Stimulated activated CD8-positive, alpha-beta memory T cell treated with anti-CD3 and anti-CD28 coated beads, Interleukin-15, amount 100 ng/mL, for 1 hour (primary cell): Measurements from ENCODE around the gene NCMAP.

Experiments
- DNase-seq: peaks from one replicate; pipeline ENCODE4 v3.0.0-alpha.2; 2020; ENCODE audit warnings: low read depth

Gene NCMAP

GRCh38 chr1:24622218-24622617 lies 66.3 kb downstream of the NCMAP start:
- DNase-seq: no peak

GRCh38 chr1:24632832-24633175 lies 76.9 kb downstream of the NCMAP start:
- no peak for DNase-seq

GRCh38 chr1:24635195-24635843 lies 79.4 kb downstream of the NCMAP start:
- DNase-seq: no peak

GRCh38 chr1:24636661-24637357 lies 80.9 kb downstream of the NCMAP start:
- no peak for DNase-seq

DNA sequence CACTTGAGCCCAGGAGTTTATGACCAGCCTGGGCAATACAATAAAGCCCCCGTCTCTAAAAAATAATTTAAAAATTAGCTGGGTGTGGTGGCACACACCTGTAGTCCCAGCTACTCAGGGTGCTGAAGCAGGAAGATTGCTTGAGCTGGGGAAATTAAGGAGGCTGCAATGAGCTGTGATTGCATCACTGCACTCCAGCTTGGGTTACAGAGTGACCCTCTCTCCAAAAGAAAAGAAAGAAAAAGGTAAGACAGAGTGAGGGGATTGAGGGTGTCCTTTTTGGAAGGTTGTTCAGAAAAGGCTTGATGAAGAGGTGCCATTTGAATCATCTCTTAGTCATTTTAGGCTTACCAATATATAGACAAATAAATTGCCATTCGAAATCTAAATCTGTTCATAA lies 83.2 kb downstream of the NCMAP start:
- DNase-seq: no peak

DNA sequence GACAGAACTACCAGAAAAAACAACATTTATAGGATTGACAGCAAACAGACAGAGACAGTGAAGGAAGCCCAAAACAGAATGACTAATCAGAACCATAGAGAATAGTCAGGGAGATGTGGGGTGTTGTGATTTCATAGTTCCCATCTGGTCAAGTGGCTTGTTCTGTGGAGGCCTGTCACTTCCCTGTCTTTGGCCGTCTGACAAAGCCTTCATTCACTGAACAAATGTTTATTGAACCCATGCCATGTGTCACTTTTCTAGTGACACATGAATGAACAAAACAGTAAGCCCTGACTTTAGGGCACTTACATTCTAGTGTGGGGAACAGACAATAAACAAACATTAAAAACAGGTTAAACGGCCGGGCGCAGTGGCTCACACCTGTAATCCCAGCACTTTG lies 84.0 kb downstream of the NCMAP start:
- DNase-seq: no peak

- DNase-seq: no peak
These were observed 84.4 kb downstream of the NCMAP start for GRCh38 chr1:24640288-24640687.

DNA sequence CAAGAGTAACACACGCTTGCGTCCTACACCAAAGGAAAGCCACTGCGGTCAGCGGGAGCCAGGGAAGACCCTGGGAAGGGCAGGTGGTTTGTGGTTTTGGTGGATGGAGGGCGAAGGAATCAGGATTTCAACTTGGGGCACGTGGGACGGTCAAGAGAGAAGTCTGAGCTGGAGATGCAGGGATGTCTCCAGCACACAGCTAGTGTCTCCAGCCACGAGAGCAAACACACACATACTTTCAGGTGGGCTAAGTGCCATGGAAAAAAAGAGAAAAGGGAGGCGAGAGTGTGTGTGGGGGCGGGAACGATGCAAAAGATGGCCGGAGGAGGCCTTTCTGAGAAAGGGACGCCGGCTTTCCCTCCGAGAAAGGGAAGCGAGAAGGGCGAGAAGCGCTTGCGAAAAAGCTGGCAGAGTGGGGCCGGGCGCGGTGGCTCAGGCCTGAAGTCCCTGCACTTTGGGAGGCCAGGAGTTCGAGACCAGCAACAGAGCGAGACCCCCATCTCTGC lies 85.8 kb downstream of the NCMAP start:
- peak; percentile 18 for DNase-seq

DNA sequence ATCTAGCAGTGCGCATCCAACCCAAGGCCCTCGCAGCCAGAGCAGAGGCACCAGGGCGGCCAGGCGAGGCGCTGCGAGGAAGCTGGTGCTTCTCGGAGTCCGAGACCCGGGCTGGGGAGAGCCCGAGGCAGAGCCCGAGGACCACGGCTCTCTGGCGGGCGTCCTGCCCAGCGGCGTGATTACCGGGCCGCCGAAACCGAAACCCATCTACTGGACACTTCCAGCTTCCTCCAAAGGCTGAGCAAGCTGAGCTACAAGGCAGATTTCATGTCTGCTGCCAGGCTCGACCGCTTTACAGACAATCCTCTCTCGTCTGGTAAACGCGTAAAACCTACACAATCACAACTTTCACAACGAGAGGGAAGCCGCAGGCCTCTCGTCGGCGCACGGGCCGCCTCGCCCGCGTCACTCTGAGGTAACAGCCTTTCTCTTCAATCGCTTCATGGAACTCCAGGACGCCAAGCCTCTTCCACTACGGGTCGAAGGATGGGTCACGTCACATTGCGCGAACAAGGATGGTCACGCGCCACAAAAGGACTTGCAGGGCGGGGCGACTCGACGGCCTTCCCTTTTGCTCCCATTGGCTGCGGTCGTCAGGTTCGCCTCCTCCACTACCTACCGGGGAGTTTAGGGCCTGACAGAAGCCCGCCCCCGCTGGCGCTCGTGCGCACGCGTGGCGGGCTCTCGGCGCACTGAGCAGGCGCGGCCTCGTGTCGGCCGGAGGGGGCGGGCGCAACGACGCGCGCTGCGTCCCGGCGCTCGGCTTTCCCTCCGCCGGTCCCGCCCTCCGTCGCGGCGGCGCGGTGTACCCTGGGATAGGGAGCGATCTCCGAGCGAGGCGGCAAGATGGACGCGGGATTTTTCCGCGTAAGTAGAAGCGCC lies 86.8 kb downstream of the NCMAP start, which contains the start of gene SRRM1:
SRRM1 (plus strand) TSS at position 822 of the 882 bp plus-strand sequence; CDS start at position 847, 25 bp downstream.
- peak; percentile 94 for DNase-seq

DNA sequence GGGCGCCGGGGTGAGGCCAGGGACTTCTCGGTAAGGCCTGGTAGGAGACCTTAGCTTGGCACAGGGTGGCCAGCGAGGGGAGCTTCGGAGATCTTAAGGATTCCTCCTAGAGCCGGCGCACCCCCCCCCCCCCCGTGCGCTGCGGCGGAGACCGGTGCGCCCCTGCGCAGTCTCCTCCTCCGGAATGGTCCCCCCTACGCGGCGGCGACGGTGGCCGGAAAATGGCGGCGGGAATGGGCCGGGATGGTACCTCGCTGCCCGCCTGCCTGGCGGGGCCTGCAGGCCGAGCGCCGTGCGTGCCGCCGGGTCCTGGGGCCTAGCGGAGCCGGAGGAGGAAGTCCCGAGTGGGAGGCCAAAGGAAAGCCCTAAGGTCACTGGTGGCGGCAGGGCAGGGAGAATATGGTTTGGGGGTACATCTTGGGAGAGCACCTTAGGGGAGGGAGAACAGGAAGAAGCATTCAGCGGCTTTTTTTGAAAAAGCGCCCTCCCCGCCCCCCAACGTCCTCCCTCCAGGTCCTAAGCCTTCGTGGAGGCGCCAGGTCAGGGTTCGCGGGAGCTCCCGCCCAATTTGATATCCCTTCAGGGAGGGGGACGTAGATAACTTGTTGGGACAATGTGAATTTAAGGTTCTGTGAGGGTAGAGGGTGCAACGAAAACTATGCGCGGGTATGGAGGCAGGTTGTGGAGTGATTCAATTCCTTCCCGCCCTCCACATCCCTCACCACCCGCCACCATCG lies 87.6 kb downstream of the NCMAP start:
- DNase-seq: no peak

DNA sequence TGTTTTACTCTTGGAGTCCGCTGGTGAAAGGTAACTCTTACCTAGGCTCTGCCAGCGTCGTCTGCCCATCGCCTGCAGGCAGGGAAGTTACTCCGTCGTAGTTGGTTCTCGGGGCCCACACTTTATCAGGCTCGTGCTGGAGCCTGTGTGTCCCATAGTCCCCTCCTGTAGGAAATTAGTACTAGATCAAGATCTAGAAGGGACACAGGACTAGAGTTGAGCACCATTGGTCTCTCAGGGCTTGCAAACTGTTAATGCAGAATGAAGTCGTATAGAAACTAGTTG lies 88.2 kb downstream of the NCMAP start:
- DNase-seq: no peak

DNA sequence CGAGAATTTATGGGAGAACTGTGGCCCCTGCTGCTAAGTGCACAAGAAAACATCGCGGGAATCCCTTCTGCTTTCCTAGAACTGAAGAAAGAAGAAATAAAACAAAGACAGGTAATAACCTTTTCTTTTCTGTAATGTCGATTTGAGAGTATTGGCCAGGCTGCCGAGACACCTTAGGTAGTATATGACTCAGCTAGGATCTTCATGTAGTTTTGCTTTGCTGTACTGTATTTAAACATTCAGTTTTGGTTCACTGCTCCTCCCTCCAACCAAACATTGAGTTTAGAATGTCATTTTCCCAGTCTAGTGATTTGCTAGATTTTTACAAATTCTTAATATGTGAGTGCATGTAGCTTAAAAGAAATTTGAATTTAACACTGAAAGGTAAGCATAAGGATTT lies 93.0 kb downstream of the NCMAP start:
- DNase-seq: no peak

DNA sequence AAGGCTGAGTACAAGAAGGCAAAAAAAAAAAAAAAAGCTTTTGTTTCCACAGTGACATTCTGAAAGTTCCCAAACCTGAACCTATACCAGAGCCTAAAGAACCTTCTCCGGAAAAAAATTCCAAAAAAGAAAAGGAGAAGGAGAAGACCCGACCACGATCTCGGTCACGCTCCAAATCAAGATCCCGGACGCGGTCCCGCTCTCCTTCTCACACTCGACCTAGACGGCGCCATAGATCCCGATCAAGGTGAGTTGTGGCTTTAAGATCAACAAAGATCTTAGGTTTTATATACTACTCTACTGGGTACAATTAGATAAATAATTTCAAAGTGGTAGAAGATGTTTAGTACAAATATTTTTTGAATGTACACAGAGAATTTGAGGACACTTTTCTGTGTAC lies 96.5 kb downstream of the NCMAP start:
- DNase-seq: no peak

DNA sequence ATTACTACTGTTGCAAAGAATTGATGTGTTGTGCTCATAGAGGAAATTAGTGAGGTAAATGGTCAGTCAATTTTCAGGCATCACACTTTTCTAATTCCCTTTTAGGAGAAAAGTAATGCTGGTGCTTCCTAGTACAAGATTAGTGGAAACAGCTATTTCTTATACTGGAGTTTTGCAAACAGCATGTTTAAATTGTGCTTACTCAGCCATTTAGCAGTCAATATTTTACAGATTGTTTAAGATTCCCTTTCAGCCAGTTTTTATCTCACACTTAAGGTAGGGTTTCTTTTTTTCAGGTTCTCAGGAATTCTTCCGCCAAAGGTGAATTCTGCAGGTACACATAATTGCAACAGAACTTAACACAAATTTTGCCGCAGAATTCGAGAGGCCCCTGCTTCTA lies 98.1 kb downstream of the NCMAP start:
- DNase-seq: no peak

GRCh38 chr1:24656046-24656445 lies 100.2 kb downstream of the NCMAP start:
- no peak for DNase-seq

GRCh38 chr1:24657781-24658180 lies 101.9 kb downstream of the NCMAP start:
- no peak for DNase-seq
